Testis (tissue), 2 donors: Measurements from ENCODE around the gene RRP1.

Experiments
- CTCF ChIP-seq, 3 experiments: fragments of 450-650 bp in 2 of 3; fragments of 200-600 bp in 1 of 3; sonication (generic) in 1 of 3; IDR thresholded peaks; one replicate each; pipeline ENCODE4 v1.5.1; 2016 to 2019; ENCODE audit warnings: antibody characterized with exemption in 3 of 3, mild to moderate bottlenecking in 2 of 3, moderate library complexity in 1 of 3
- POLR2A ChIP-seq: fragments of 450-650 bp; IDR thresholded peaks from one replicate; pipeline ENCODE4 v1.6.1; 2017; ENCODE audit warnings: antibody characterized with exemption, mild to moderate bottlenecking, moderate library complexity

GRCh38 chr21:43812957-43813655 is 23.7 kb downstream of the RRP1 start:
- TF ChIP-seq CTCF (IDR thresholded peaks at IDR 0.05), result no peak
- TF ChIP-seq POLR2A, result no peak
